Measurements from ENCODE around the gene MRFAP1L1. TPM values are rescaled to one million over a fixed set of nuclear protein-coding genes. Genes with fewer than 3 reads are reported as not detected.

Gene MRFAP1L1
- total RNA-seq, 2 donors from 2014 or later = 47.1 to 62.6 TPM

DNA sequence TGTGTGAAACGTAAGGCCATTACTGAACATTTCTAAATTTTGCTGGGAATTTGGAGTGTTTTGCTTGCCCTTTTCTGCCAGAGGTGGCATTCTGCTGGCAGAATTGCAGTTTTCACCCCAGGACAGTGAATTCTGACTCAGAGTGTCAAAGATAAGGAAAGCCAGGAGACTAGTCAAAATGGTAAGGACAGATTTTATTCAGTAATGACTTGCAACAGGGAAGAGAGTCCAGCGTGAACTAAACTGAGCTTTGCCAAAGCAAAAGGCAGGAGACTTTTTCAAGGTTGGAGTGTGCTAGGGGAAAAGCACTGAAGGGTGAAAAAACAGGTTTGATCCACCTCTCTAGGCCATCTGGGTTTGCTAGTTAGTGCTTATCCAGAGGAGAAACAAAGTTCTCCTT is 49.8 kb downstream of the MRFAP1L1 start:
- DNase-seq (ENCODE audit: low spot score) = no peak

GRCh38 chr4:6658597-6659075 is 51.0 kb downstream of the MRFAP1L1 start:
- Histone ChIP-seq H3K36me3 (no peaks in the 10 kb centered on the region), H3K27ac (peak overlapping the region; percentile 76 to 84), H3K27me3 (replicated peaks; ENCODE audit: insufficient read depth) (no peaks in the 10 kb centered on the region), H3K4me1 (ENCODE audit: control insufficient read depth in 1 of 2, low read depth in 2 of 2) (peaks cover 0 to 14% of the 10 kb centered on the region in 2 donors), H3K9me3 (no peaks in the 10 kb centered on the region), H3K4me3 (peak overlapping the region; percentile 75)
- DNase-seq (ENCODE audit: low spot score) (no peak), ATAC-seq (ENCODE audit: insufficient number of reproducible peaks, low FRiP score, low read depth) (peak; percentile 39)
- TF ChIP-seq CTCF (IDR thresholded peaks at IDR 0.05) = no peak

More for the DNA sequence above, 49.8 kb downstream of the MRFAP1L1 start:
- Histone ChIP-seq H3K36me3 (no peaks in the 10 kb centered on the region), H3K4me3 (no peak overlapping the region), H3K4me1 (ENCODE audit: control insufficient read depth in 1 of 2, low read depth in 2 of 2) (peaks cover 4 to 25% of the 10 kb centered on the region in 2 donors), H3K27ac (no peak overlapping the region), H3K9me3 (no peaks in the 10 kb centered on the region), H3K27me3 (replicated peaks; ENCODE audit: insufficient read depth) (no peaks in the 10 kb centered on the region)
- no peak for ATAC-seq (ENCODE audit: insufficient number of reproducible peaks, low FRiP score, low read depth)
- no peak for TF ChIP-seq CTCF (IDR thresholded peaks at IDR 0.05)

GRCh38 chr4:6658209-6658595 is 51.5 kb downstream of the MRFAP1L1 start:
- peak overlapping the region; percentile 76 to 84 for H3K27ac ChIP-seq
- ATAC-seq (ENCODE audit: insufficient number of reproducible peaks, low FRiP score, low read depth) = no peak

More at GRCh38 chr4:6658209-6658595, 51.5 kb downstream of the MRFAP1L1 start:
- H3K4me3 ChIP-seq = peak overlapping the region; percentile 75
- no peak for DNase-seq (ENCODE audit: low spot score)
- no peak for TF ChIP-seq CTCF (IDR thresholded peaks at IDR 0.05)
- peaks cover 0 to 12% of the 10 kb centered on the region in 2 donors for H3K4me1 ChIP-seq (ENCODE audit: control insufficient read depth in 1 of 2, low read depth in 2 of 2)
- H3K9me3 ChIP-seq = no peaks in the 10 kb centered on the region
- H3K36me3 ChIP-seq = no peaks in the 10 kb centered on the region
- H3K27me3 ChIP-seq (replicated peaks; ENCODE audit: insufficient read depth) = no peaks in the 10 kb centered on the region

Other genes with a start within 250 kb of the MRFAP1L1 start
- gene PPP2R2C, start 237.3 kb downstream of the MRFAP1L1 start, total RNA-seq = under 1 TPM; 0.14 to 0.41 TPM
- gene MAN2B2, start 134.7 kb downstream of the MRFAP1L1 start, total RNA-seq = 10 to 100 TPM; 77.1 to 94.1 TPM
- gene MRFAP1, start 69.2 kb downstream of the MRFAP1L1 start, total RNA-seq = 100 to 1,000 TPM; 131 to 243 TPM
- gene S100P, start 16.0 kb downstream of the MRFAP1L1 start, total RNA-seq = 1 to 10 TPM in 1 of 2 donors, not detected in 1; 1.2 TPM
- gene BLOC1S4, start 6.3 kb upstream of the MRFAP1L1 start, total RNA-seq = 10 to 100 TPM; 18.1 to 27.4 TPM
- gene KIAA0232, start 72.9 kb upstream of the MRFAP1L1 start, total RNA-seq = 10 to 100 TPM; 56.9 to 80.8 TPM
- gene TBC1D14, start 200.0 kb upstream of the MRFAP1L1 start, total RNA-seq = 10 to 100 TPM; 46.7 to 49.9 TPM

Measured in thoracic aorta (tissue), 2 donors.